Astrocyte (in vitro differentiated cells and primary cell): ENCODE data around the gene PPIF. TPM values are rescaled to one million over a fixed set of nuclear protein-coding genes. Genes with fewer than 3 reads are reported as not detected.

ENCODE experiments used
- DNase-seq: peaks from one replicate; pipeline ENCODE4 v3.0.0-alpha.2; 2010; ENCODE audit warnings: low read depth
- FAIRE-seq: peaks from 2 replicates; lab custom pipeline; 2011; peaks lifted over from hg19 to GRCh38; lab: Jason Lieb, UNC
- H2AFZ ChIP-seq: 2 replicates; pipeline ENCODE4 v1.6.0; 2012; ENCODE audit warnings: low read depth, low read length, inconsistent platforms
- H3K27ac ChIP-seq: 2 replicates; pipeline ENCODE4 v1.5.1; 2011; ENCODE audit warnings: low read depth, low read length, inconsistent platforms
- H3K27me3 ChIP-seq: 2 replicates; pipeline ENCODE4 v1.6.0; 2011; ENCODE audit warnings: low read length, inconsistent platforms; ENCODE audit not compliant: insufficient read depth
- H3K36me3 ChIP-seq: 2 replicates; pipeline ENCODE4 v1.5.1; 2011; ENCODE audit warnings: low read length, inconsistent platforms; ENCODE audit not compliant: insufficient read depth
- H3K4me1 ChIP-seq: 2 replicates; pipeline ENCODE4 v1.5.1; 2011; ENCODE audit warnings: low read length, inconsistent platforms; ENCODE audit not compliant: insufficient read depth
- H3K4me2 ChIP-seq: 2 replicates; pipeline ENCODE4 v1.6.0; 2012; ENCODE audit warnings: low read length, inconsistent platforms
- H3K4me3 ChIP-seq: 2 replicates; pipeline ENCODE4 v1.5.1; 2011; ENCODE audit warnings: low read depth, mild to moderate bottlenecking, low read length, inconsistent platforms; ENCODE audit not compliant: insufficient read depth
- H3K79me2 ChIP-seq: 2 replicates; pipeline ENCODE4 v1.6.0; 2012; ENCODE audit warnings: mild to moderate bottlenecking, low read length, inconsistent platforms; ENCODE audit not compliant: insufficient read depth
- H3K9ac ChIP-seq: 2 replicates; pipeline ENCODE4 v1.6.0; 2012; ENCODE audit warnings: mild to moderate bottlenecking, low read length, inconsistent platforms
- H3K9me3 ChIP-seq: 2 replicates; pipeline ENCODE4 v1.5.1; 2012; ENCODE audit warnings: low read depth, mild to moderate bottlenecking, low read length, inconsistent platforms; ENCODE audit not compliant: insufficient read depth
- H4K20me1 ChIP-seq: 2 replicates; pipeline ENCODE4 v1.6.0; 2012; ENCODE audit warnings: low read length, inconsistent platforms; ENCODE audit not compliant: insufficient read depth
- H3K27ac Mint-ChIP-seq: one replicate; pipeline ENCODE4 v1.8.0; 2021; ENCODE audit warnings: mild to moderate bottlenecking, mixed read lengths; ENCODE audit not compliant: unreplicated experiment
- H3K27me3 Mint-ChIP-seq: one replicate; pipeline ENCODE4 v1.8.0; 2021; ENCODE audit warnings: low read depth, mixed read lengths; ENCODE audit not compliant: unreplicated experiment
- H3K36me3 Mint-ChIP-seq: one replicate; pipeline ENCODE4 v1.8.0; 2021; ENCODE audit warnings: low read depth, mixed read lengths; ENCODE audit not compliant: unreplicated experiment
- H3K4me1 Mint-ChIP-seq: one replicate; pipeline ENCODE4 v1.8.0; 2021; ENCODE audit warnings: low read depth, mixed read lengths; ENCODE audit not compliant: unreplicated experiment
- H3K4me3 Mint-ChIP-seq: one replicate; pipeline ENCODE4 v1.8.0; 2021; ENCODE audit warnings: mild to moderate bottlenecking, moderate library complexity, mixed read lengths; ENCODE audit not compliant: unreplicated experiment
- H3K9me3 Mint-ChIP-seq: one replicate; pipeline ENCODE4 v1.8.0; 2021; ENCODE audit warnings: mild to moderate bottlenecking, mixed read lengths; ENCODE audit not compliant: unreplicated experiment
- CTCF ChIP-seq: IDR thresholded peaks from 2 replicates; pipeline ENCODE4 v1.5.1; 2011; ENCODE audit warnings: low read depth, mild to moderate bottlenecking, inconsistent platforms, low read length, moderate library complexity; ENCODE audit not compliant: insufficient read depth
- EZH2 ChIP-seq: IDR thresholded peaks from 2 replicates; pipeline ENCODE4 v1.6.1; 2012; ENCODE audit warnings: mild to moderate bottlenecking, low read length, inconsistent platforms; ENCODE audit not compliant: insufficient read depth
- total RNA-seq: library from RNA; stranded (reverse); gene quantifications from 2 replicates; pipeline ENCODE4 v1.2.1, GENCODE V29; 2021

The PPIF gene
- total RNA-seq, 1 donor from 2014 or later, result 31.7 TPM

GRCh38 chr10:79361726-79362397 lies 14.6 kb downstream of the PPIF start:
- no peak for FAIRE-seq
- no peak for TF ChIP-seq CTCF
- no peak for TF ChIP-seq EZH2
- H2AFZ ChIP-seq, result no peak overlapping the region
- H3K36me3 ChIP-seq, result no peaks in the 10 kb centered on the region
- no peaks in the 10 kb centered on the region for H4K20me1 ChIP-seq
- H3K9ac ChIP-seq, result no peak overlapping the region
- H3K27ac Mint-ChIP-seq, result no peak overlapping the region
- H3K36me3 Mint-ChIP-seq, result peaks cover 3% of the 10 kb centered on the region
- no peaks in the 10 kb centered on the region for H3K4me1 ChIP-seq
- H3K9me3 ChIP-seq, result no peaks in the 10 kb centered on the region
- no peak overlapping the region for H3K4me2 ChIP-seq
- DNase-seq, result no peak
- H3K4me3 Mint-ChIP-seq, result no peak overlapping the region
- H3K9me3 Mint-ChIP-seq, result peaks cover 2% of the 10 kb centered on the region
- no peak overlapping the region for H3K27ac ChIP-seq
- no peaks in the 10 kb centered on the region for H3K79me2 ChIP-seq
- no peak overlapping the region for H3K4me3 ChIP-seq
- H3K4me1 Mint-ChIP-seq, result no peaks in the 10 kb centered on the region
- H3K27me3 ChIP-seq, result no peaks in the 10 kb centered on the region
- no peaks in the 10 kb centered on the region for H3K27me3 Mint-ChIP-seq

- Mint-ChIP-seq H3K36me3 (no peaks in the 10 kb centered on the region), H3K4me1 (no peaks in the 10 kb centered on the region), H3K27me3 (peaks cover 3% of the 10 kb centered on the region), H3K27ac (no peak overlapping the region), H3K9me3 (peaks cover 2% of the 10 kb centered on the region), H3K4me3 (no peak overlapping the region)
- Histone ChIP-seq H3K36me3 (no peaks in the 10 kb centered on the region), H3K4me3 (no peak overlapping the region), H3K4me1 (peaks cover 3% of the 10 kb centered on the region), H3K79me2 (no peaks in the 10 kb centered on the region), H3K9ac (no peak overlapping the region), H3K9me3 (peaks cover 3% of the 10 kb centered on the region), H2AFZ (no peak overlapping the region), H3K27me3 (no peaks in the 10 kb centered on the region), H4K20me1 (no peaks in the 10 kb centered on the region), H3K27ac (peak overlapping the region; percentile 21), H3K4me2 (peak overlapping the region; percentile 32)
- peak; percentile 88 for FAIRE-seq
- TF ChIP-seq CTCF (no peak), EZH2 (no peak)
- DNase-seq, result peak; percentile 82
Measured at GRCh38 chr10:79367426-79368189, 20.3 kb downstream of the PPIF start.

- DNase-seq, result no peak
- no peak overlapping the region for H3K4me3 Mint-ChIP-seq
- H3K27ac ChIP-seq, result no peak overlapping the region
Measured at GRCh38 chr10:79372871-79373270, 25.6 kb downstream of the PPIF start.

More at GRCh38 chr10:79372871-79373270, 25.6 kb downstream of the PPIF start:
- H4K20me1 ChIP-seq, result no peaks in the 10 kb centered on the region
- peaks cover 3% of the 10 kb centered on the region for H3K9me3 ChIP-seq
- peaks cover 3% of the 10 kb centered on the region for H3K27me3 Mint-ChIP-seq
- H3K4me2 ChIP-seq, result no peak overlapping the region
- H3K36me3 Mint-ChIP-seq, result no peaks in the 10 kb centered on the region
- peaks cover 3% of the 10 kb centered on the region for H3K4me1 ChIP-seq
- H3K36me3 ChIP-seq, result no peaks in the 10 kb centered on the region
- H3K27me3 ChIP-seq, result no peaks in the 10 kb centered on the region
- H3K27ac Mint-ChIP-seq, result no peak overlapping the region
- peaks cover 11% of the 10 kb centered on the region for H3K4me1 Mint-ChIP-seq
- no peaks in the 10 kb centered on the region for H3K9me3 Mint-ChIP-seq
- H2AFZ ChIP-seq, result no peak overlapping the region
- FAIRE-seq, result no peak
- TF ChIP-seq EZH2 (no peak), CTCF (no peak)
- H3K4me3 ChIP-seq, result no peak overlapping the region
- H3K9ac ChIP-seq, result no peak overlapping the region
- no peaks in the 10 kb centered on the region for H3K79me2 ChIP-seq
